ENCODE data around the gene GNG7. TPM values are rescaled to one million over a fixed set of nuclear protein-coding genes. Genes with fewer than 3 reads are reported as not detected.

GNG7 gene
- polyA plus RNA-seq, 3 donors = 1.1 to 1.6 (median 1.3) TPM

DNA sequence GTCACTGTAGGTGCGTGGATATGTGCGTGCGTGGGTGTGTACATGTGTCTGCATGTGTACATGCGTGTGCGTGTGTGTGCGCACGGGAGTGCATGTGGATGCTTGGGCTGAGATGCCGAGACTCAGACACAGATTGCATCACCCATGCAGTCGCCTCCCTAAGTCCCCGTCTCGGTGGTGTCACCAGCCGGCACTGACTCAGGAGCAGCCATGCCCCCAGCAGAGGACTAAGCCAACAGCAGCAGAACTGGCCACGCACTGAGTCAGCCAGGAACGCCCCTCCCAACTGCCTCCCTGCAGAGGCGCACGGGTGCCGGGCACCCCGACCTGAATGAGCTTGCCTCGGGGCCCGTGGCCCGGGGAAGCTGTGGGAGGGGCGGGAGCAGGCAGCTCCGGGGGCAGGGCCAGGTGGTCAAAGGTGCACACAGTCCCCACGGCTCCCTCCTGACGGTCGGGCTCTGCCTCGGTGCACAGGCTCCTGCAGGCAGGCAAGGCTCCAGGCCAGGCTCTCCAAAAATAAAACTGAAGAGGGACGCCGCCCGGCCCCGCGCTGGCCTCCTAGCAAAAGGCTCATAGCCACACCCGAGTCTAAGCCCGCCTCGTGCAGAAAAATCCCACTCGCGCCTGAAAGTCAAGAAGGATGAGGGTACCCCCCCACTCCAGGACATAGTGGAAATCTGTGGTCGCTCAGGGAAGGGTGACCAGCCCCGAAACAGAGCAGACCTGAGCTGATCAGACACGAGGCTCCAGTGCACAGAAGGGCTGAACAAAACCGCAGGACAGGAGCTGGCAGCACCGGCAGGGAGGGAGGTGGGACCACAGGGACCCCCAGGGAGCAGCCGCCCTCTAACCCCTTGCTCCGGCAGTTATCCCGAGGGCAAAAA, 177.4 kb downstream of the GNG7 start:
- intact Hi-C loops (cut with micrococcal nuclease) = no loop called here
- no peak overlapping the region for H3K9ac ChIP-seq (ENCODE audit: insufficient read depth, low read length, poor library complexity, severe bottlenecking)
- H3K36me3 Mint-ChIP-seq = peaks cover 0 to 2% of the 10 kb centered on the region in 2 donors
- no peak overlapping the region for H3K4me3 ChIP-seq (replicated peaks in 1 of 3; ENCODE audit: low read depth in 2 of 3, low read length in 3 of 3)
- H3K27ac Mint-ChIP-seq = peak overlapping the region in 1 of 7 donors; percentile 15
- H3K9me3 Mint-ChIP-seq = peaks cover 0 to 3% (median 0%) of the 10 kb centered on the region in 7 donors
- H3K9me3 ChIP-seq (replicated peaks in 1 of 2; ENCODE audit: control insufficient read depth in 1 of 2, insufficient read depth in 1 of 2, low read length in 2 of 2) = no peaks in the 10 kb centered on the region
- no peaks in the 10 kb centered on the region for H3K36me3 ChIP-seq (replicated peaks in 1 of 2; ENCODE audit: control insufficient read depth in 1 of 2, insufficient read depth in 2 of 2, low read length in 2 of 2)
- 89% methylated on average over 40 of the region's 45 CpGs for WGBS (ENCODE audit: insufficient coverage)
- no peak overlapping the region for H3K27ac ChIP-seq (ENCODE audit: low read depth in 1 of 2, low read length in 2 of 2)
- TF ChIP-seq, protein P1, sequence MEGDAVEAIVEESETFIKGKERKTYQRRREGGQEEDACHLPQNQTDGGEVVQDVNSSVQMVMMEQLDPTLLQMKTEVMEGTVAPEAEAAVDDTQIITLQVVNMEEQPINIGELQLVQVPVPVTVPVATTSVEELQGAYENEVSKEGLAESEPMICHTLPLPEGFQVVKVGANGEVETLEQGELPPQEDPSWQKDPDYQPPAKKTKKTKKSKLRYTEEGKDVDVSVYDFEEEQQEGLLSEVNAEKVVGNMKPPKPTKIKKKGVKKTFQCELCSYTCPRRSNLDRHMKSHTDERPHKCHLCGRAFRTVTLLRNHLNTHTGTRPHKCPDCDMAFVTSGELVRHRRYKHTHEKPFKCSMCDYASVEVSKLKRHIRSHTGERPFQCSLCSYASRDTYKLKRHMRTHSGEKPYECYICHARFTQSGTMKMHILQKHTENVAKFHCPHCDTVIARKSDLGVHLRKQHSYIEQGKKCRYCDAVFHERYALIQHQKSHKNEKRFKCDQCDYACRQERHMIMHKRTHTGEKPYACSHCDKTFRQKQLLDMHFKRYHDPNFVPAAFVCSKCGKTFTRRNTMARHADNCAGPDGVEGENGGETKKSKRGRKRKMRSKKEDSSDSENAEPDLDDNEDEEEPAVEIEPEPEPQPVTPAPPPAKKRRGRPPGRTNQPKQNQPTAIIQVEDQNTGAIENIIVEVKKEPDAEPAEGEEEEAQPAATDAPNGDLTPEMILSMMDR (IDR thresholded peaks at IDR 0.05) = no peak
- no peaks in the 10 kb centered on the region for H3K27me3 ChIP-seq (ENCODE audit: control insufficient read depth in 2 of 2, insufficient read depth in 2 of 2, low read length in 2 of 2)
- H4K20me1 ChIP-seq (ENCODE audit: insufficient read depth, low read length) = no peaks in the 10 kb centered on the region
- H3K27me3 Mint-ChIP-seq (ENCODE audit: low read depth in 3 of 3) = no peaks in the 10 kb centered on the region
- H3K4me3 Mint-ChIP-seq = no peak overlapping the region
- H2AFZ ChIP-seq (ENCODE audit: insufficient read depth, low read depth, low read length, poor library complexity, severe bottlenecking) = no peak overlapping the region
- no peak overlapping the region for H3K4me2 ChIP-seq (replicated peaks; ENCODE audit: extremely low read depth, low read length, poor library complexity, severe bottlenecking)
- no peaks in the 10 kb centered on the region for H3K4me1 Mint-ChIP-seq
- no peaks in the 10 kb centered on the region for H3K4me1 ChIP-seq (ENCODE audit: control insufficient read depth in 1 of 2, insufficient read depth in 2 of 2, low read length in 2 of 2)
- no peaks in the 10 kb centered on the region for H3K79me2 ChIP-seq (ENCODE audit: insufficient read depth, low read length)
- DNase-seq = peak in 2 of 3 donors; percentile 22 to 32

- Histone ChIP-seq H3K9me3 (replicated peaks in 1 of 2; ENCODE audit: control insufficient read depth in 1 of 2, insufficient read depth in 1 of 2, low read length in 2 of 2) (no peaks in the 10 kb centered on the region), H3K4me2 (replicated peaks; ENCODE audit: extremely low read depth, low read length, poor library complexity, severe bottlenecking) (no peak overlapping the region), H3K36me3 (replicated peaks in 1 of 2; ENCODE audit: control insufficient read depth in 1 of 2, insufficient read depth in 2 of 2, low read length in 2 of 2) (no peaks in the 10 kb centered on the region), H3K27ac (ENCODE audit: low read depth in 1 of 2, low read length in 2 of 2) (no peak overlapping the region), H3K4me3 (replicated peaks in 1 of 3; ENCODE audit: low read depth in 2 of 3, low read length in 3 of 3) (no peak overlapping the region), H3K27me3 (ENCODE audit: control insufficient read depth in 2 of 2, insufficient read depth in 2 of 2, low read length in 2 of 2) (no peaks in the 10 kb centered on the region), H3K4me1 (ENCODE audit: control insufficient read depth in 1 of 2, insufficient read depth in 2 of 2, low read length in 2 of 2) (no peaks in the 10 kb centered on the region), H2AFZ (ENCODE audit: insufficient read depth, low read depth, low read length, poor library complexity, severe bottlenecking) (no peak overlapping the region), H3K79me2 (ENCODE audit: insufficient read depth, low read length) (no peaks in the 10 kb centered on the region), H4K20me1 (ENCODE audit: insufficient read depth, low read length) (no peaks in the 10 kb centered on the region), H3K9ac (ENCODE audit: insufficient read depth, low read length, poor library complexity, severe bottlenecking) (no peak overlapping the region)
- Mint-ChIP-seq H3K27ac (peak overlapping the region in 1 of 7 donors; percentile 15), H3K4me1 (no peaks in the 10 kb centered on the region), H3K36me3 (peaks cover 0 to 2% of the 10 kb centered on the region in 2 donors), H3K4me3 (no peak overlapping the region), H3K9me3 (peaks cover 0 to 3% (median 0%) of the 10 kb centered on the region in 7 donors), H3K27me3 (ENCODE audit: low read depth in 3 of 3) (no peaks in the 10 kb centered on the region)
- no peak for DNase-seq
- intact Hi-C loops (cut with micrococcal nuclease) = no loop called here
- 90% methylated on average over 16 of the region's 16 CpGs for WGBS (ENCODE audit: insufficient coverage)
- TF ChIP-seq, protein P1 (IDR thresholded peaks at IDR 0.05) = no peak
Measured at GRCh38 chr19:2524361-2524839, 178.1 kb downstream of the GNG7 start.
